OCI-LY7 (cell line): Measurements from ENCODE around the gene MAGI1. TPM values are rescaled to one million over a fixed set of nuclear protein-coding genes. Genes with fewer than 3 reads are reported as not detected.

Experiments used
- BruUV-seq: library from RNA; stranded (reverse); fragments of 400-500 nt; replicated peaks from 2 replicates; lab custom pipeline; 2021; lab: Mats Ljungman, UMichigan
- CTCF ChIA-PET: fragments of 300-600 bp; sonication (Branson Sonifier 250); formaldehyde crosslinking; loops from one replicate; lab custom pipeline; 2022; ENCODE audit warnings: antibody characterized with exemption; ENCODE audit not compliant: unreplicated experiment; lab: Charles Lee
- POLR2A ChIA-PET: fragments of 300-600 bp; sonication (Branson Sonifier 250); formaldehyde crosslinking; loops from one replicate; lab custom pipeline; 2022; ENCODE audit warnings: antibody characterized with exemption; lab: Charles Lee
- DNase-seq: peaks from one replicate; pipeline ENCODE4 v3.0.0-alpha.2; 2015; ENCODE audit warnings: low spot score
- H2AFZ ChIP-seq: fragments of 200-600 bp; sonication (generic), shearing (Covaris generic); 2 replicates; pipeline ENCODE4 v1.6.1; 2014; ENCODE audit warnings: mild to moderate bottlenecking, antibody characterized with exemption, low read length, moderate library complexity
- H3K27ac ChIP-seq: fragments of 200-600 bp; sonication (generic); 2 replicates; pipeline ENCODE4 v1.5.1; 2014; ENCODE audit warnings: mixed run types, low read depth, mild to moderate bottlenecking, moderate library complexity, low read length, inconsistent platforms; ENCODE audit not compliant: poor library complexity, severe bottlenecking
- H3K36me3 ChIP-seq: fragments of 200-600 bp; sonication (generic); 2 replicates; pipeline ENCODE4 v1.6.1; 2014; ENCODE audit warnings: mild to moderate bottlenecking, antibody characterized with exemption, low read length, moderate library complexity, mixed read lengths; ENCODE audit not compliant: insufficient read depth
- H3K4me1 ChIP-seq: fragments of 200-600 bp; sonication (generic); 2 replicates; pipeline ENCODE4 v1.5.1; 2014; ENCODE audit warnings: mild to moderate bottlenecking, low read length; ENCODE audit not compliant: insufficient read depth, poor library complexity, severe bottlenecking
- H3K4me2 ChIP-seq: fragments of 200-600 bp; sonication (generic); 2 replicates; pipeline ENCODE4 v1.6.1; 2014; ENCODE audit warnings: mild to moderate bottlenecking, low read length
- H3K4me3 ChIP-seq: fragments of 200-600 bp; sonication (generic); 2 replicates; pipeline ENCODE4 v1.5.1; 2014; ENCODE audit warnings: mild to moderate bottlenecking, low read depth, low read length; ENCODE audit not compliant: poor library complexity, severe bottlenecking
- H3K79me2 ChIP-seq: fragments of 200-600 bp; sonication (generic); 2 replicates; pipeline ENCODE4 v1.6.1; 2016; ENCODE audit warnings: low read depth, mild to moderate bottlenecking, low read length, moderate library complexity, mixed read lengths; ENCODE audit not compliant: insufficient read depth
- H3K9me2 ChIP-seq: fragments of 200-600 bp; sonication (generic); 2 replicates; pipeline ENCODE4 v1.6.1; 2016; ENCODE audit warnings: mild to moderate bottlenecking, low read length, mixed read lengths; ENCODE audit not compliant: insufficient read depth
- H3K9me3 ChIP-seq: fragments of 200-600 bp; sonication (generic); 2 replicates; pipeline ENCODE4 v1.6.1; 2014; ENCODE audit warnings: mild to moderate bottlenecking, mixed run types, low read length, mixed read lengths
- H4K20me1 ChIP-seq: fragments of 200-600 bp; sonication (generic); 2 replicates; pipeline ENCODE4 v1.6.1; 2014; ENCODE audit warnings: mild to moderate bottlenecking, antibody characterized with exemption, low read length, moderate library complexity, mixed read lengths; ENCODE audit not compliant: insufficient read depth
- EZH2phosphoT487 ChIP-seq: fragments of 200-600 bp; sonication (generic); IDR thresholded peaks from 2 replicates; pipeline ENCODE4 v1.6.1; 2018; ENCODE audit warnings: low read depth, borderline replicate concordance, mild to moderate bottlenecking, mixed run types, antibody characterized with exemption, low read length, moderate library complexity, mixed read lengths
- intact Hi-C: fragments of 100-400 bp; cut with micrococcal nuclease; formaldehyde crosslinking; loops from one replicate; pipeline ENCODE4 v1.10.0; 2022; ENCODE audit not compliant: unreplicated experiment
- total RNA-seq, 2 experiments: library from RNA; depleted of rRNA in 1 of 2; stranded (reverse); fragments of >200 nt in 1 of 2; shearing (Covaris generic) in 1 of 2; gene quantifications; 2 replicates each; pipeline ENCODE4 v1.2.3, GENCODE V29; 2014 to 2022
- TF ChIP-seq, protein P1 (sequence below): fragments of 200-600 bp; sonication (generic); conservative IDR thresholded peaks from 2 replicates; pipeline ENCODE4 v1.5.1; 2014; ENCODE audit warnings: mild to moderate bottlenecking, antibody characterized with exemption, low read length, moderate library complexity, mixed read lengths

Gene MAGI1
- total RNA-seq, 2 experiments from 2014 or later, result 0.63 to 2.5 TPM

DNA sequence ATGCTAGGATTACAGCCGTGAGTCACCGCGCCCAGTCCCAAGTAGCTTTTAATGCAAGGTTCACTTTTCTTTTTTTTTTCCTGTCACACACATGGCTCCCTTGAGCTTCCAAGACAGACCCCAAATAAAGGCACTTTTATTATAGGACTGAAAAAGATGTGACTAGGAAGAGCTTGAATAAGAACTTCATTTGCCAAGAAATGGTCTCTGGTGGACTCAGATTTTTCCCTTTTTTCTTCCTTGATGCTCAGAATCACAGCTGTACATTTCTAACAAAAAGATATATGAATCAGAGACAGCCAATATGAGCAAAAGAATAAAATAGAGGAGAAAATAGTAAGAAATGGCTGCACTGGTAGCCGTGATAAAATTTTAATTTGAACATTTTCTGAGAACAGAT lies 337.2 kb downstream of the MAGI1 start:
- Histone ChIP-seq H3K4me1 (no peaks in the 10 kb centered on the region), H3K4me2 (no peak overlapping the region), H3K9me3 (no peaks in the 10 kb centered on the region), H3K79me2 (no peaks in the 10 kb centered on the region), H2AFZ (no peak overlapping the region), H4K20me1 (no peaks in the 10 kb centered on the region), H3K4me3 (no peak overlapping the region), H3K27ac (no peak overlapping the region), H3K36me3 (no peaks in the 10 kb centered on the region), H3K9me2 (no peaks in the 10 kb centered on the region)
- POLR2A ChIA-PET, result interaction anchor here (0.7 kb wide), 1 partner anchor 627 kb away, joined by 3 read pairs; no protein-coding TSS in a partner anchor
- TF ChIP-seq EZH2phosphoT487, result no peak
- TF ChIP-seq, protein P1, sequence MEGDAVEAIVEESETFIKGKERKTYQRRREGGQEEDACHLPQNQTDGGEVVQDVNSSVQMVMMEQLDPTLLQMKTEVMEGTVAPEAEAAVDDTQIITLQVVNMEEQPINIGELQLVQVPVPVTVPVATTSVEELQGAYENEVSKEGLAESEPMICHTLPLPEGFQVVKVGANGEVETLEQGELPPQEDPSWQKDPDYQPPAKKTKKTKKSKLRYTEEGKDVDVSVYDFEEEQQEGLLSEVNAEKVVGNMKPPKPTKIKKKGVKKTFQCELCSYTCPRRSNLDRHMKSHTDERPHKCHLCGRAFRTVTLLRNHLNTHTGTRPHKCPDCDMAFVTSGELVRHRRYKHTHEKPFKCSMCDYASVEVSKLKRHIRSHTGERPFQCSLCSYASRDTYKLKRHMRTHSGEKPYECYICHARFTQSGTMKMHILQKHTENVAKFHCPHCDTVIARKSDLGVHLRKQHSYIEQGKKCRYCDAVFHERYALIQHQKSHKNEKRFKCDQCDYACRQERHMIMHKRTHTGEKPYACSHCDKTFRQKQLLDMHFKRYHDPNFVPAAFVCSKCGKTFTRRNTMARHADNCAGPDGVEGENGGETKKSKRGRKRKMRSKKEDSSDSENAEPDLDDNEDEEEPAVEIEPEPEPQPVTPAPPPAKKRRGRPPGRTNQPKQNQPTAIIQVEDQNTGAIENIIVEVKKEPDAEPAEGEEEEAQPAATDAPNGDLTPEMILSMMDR, result no peak
- no peak for DNase-seq
- intact Hi-C loops, result no loop called here
- no TSS peak for BruUV-seq
- CTCF ChIA-PET, result no interaction called here

DNA sequence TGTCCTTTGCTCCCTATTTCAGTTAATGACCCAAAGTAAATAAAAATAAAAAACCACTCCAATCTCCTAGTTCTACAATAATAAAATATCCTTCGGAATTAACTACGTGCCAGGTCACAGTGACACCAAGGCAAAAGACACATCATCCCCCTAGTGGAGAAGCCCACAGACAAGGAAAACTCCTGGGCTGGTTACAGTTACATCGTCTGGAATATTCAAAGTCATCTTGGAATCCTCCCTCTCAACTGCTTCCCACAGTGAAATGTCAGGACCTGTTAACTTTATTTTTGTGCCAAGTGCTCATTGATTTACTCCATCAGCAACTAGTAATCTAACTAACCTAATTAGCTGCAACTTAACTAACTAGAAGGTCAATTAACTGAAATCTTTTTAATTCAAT lies 349.3 kb downstream of the MAGI1 start:
- POLR2A ChIA-PET, result interaction anchor here (0.7 kb wide), 1 partner anchor 124 kb away, joined by 4 read pairs; no protein-coding TSS in a partner anchor
- no peak overlapping the region for H2AFZ ChIP-seq
- no peak for TF ChIP-seq EZH2phosphoT487
- TF ChIP-seq, protein P1, result no peak
- CTCF ChIA-PET, result no interaction called here
- no peak overlapping the region for H3K4me2 ChIP-seq
- H3K9me3 ChIP-seq, result no peaks in the 10 kb centered on the region
- no TSS peak for BruUV-seq
- no peak overlapping the region for H3K4me3 ChIP-seq
- no peak overlapping the region for H3K27ac ChIP-seq
- intact Hi-C loops, result no loop called here
- no peaks in the 10 kb centered on the region for H3K9me2 ChIP-seq
- no peaks in the 10 kb centered on the region for H4K20me1 ChIP-seq
- no peak for DNase-seq
- H3K36me3 ChIP-seq, result no peaks in the 10 kb centered on the region
- no peaks in the 10 kb centered on the region for H3K79me2 ChIP-seq
- no peaks in the 10 kb centered on the region for H3K4me1 ChIP-seq

DNA sequence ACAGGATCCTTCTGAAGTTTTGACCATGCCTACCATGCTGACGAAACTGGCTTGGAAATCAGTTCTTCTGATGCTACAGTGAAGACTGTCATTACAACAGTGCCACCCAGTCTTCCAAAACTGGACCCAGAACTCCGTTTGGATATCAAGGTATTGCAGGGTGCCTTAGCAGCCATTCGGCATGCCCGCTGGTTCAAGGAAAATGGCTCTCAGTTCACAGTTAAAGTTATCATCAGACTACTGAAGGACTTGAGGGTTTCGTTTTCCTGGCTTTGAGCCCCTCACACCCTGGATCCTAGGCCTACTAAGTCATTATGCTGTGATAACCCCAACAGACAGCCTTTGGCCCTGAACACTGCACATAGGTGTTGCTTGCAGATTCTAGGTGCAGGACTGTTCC lies 351.0 kb downstream of the MAGI1 start:
- no TSS peak for BruUV-seq
- Histone ChIP-seq H2AFZ (no peak overlapping the region), H3K36me3 (no peaks in the 10 kb centered on the region), H3K4me2 (no peak overlapping the region), H3K4me3 (no peak overlapping the region), H3K9me2 (no peaks in the 10 kb centered on the region), H4K20me1 (no peaks in the 10 kb centered on the region), H3K79me2 (no peaks in the 10 kb centered on the region), H3K4me1 (no peaks in the 10 kb centered on the region), H3K27ac (no peak overlapping the region), H3K9me3 (no peaks in the 10 kb centered on the region)
- DNase-seq, result no peak
- POLR2A ChIA-PET, result no interaction called here
- CTCF ChIA-PET, result no interaction called here
- intact Hi-C loops, result no loop called here
- TF ChIP-seq, protein P1, result no peak
- no peak for TF ChIP-seq EZH2phosphoT487
